Prostate gland (tissue), 2 donors: Measurements from ENCODE around the gene KRT40.

Experiments
- CTCF ChIP-seq, 4 experiments: fragments of 200-600 bp in 2 of 4; fragments of 450-650 bp in 2 of 4; sonication (generic) in 2 of 4; IDR thresholded peaks; 1 replicate in 3 of 4; 2 replicates in 1 of 4; pipeline ENCODE4 v1.5.1; 2016 to 2019; ENCODE audit warnings: antibody characterized with exemption in 4 of 4, mild to moderate bottlenecking in 2 of 4, moderate library complexity in 2 of 4
- POLR2A ChIP-seq: fragments of 450-650 bp; IDR thresholded peaks from one replicate; pipeline ENCODE4 v1.6.1; 2016; ENCODE audit warnings: antibody characterized with exemption, mild to moderate bottlenecking

GRCh38 chr17:40944531-40944930, 39.6 kb downstream of the KRT40 start:
- no peak for TF ChIP-seq CTCF (IDR thresholded peaks at IDR 0.05)
- TF ChIP-seq POLR2A = no peak
